H9 (cell line): ENCODE measurements around the gene RNU6-9. TPM values are rescaled to one million over a fixed set of nuclear protein-coding genes. Genes with fewer than 3 reads are reported as not detected.

ENCODE experiments used
- DNase-seq: peaks from one replicate; pipeline ENCODE4 v3.0.0-alpha.2; 2017
- H2AFZ ChIP-seq: one replicate; pipeline ENCODE4 v1.6.1; 2013; ENCODE audit warnings: mild to moderate bottlenecking, low read length, control low read depth, moderate library complexity
- H2AK5ac ChIP-seq: 2 replicates; pipeline ENCODE4 v1.6.1; 2013; ENCODE audit warnings: low read length, control low read depth, mixed read lengths; ENCODE audit not compliant: insufficient read length
- H2BK120ac ChIP-seq: one replicate; pipeline ENCODE4 v1.6.1; 2013; ENCODE audit warnings: low read depth, mild to moderate bottlenecking, low read length, control low read depth, inconsistent platforms; ENCODE audit not compliant: poor library complexity, severe bottlenecking
- H2BK12ac ChIP-seq: 2 replicates; pipeline ENCODE4 v1.6.1; 2013; ENCODE audit warnings: low read length, control low read depth, mixed read lengths, low read depth; ENCODE audit not compliant: insufficient read length
- H2BK15ac ChIP-seq: 2 replicates; pipeline ENCODE4 v1.6.1; 2013; ENCODE audit warnings: low read depth, low read length, control low read depth
- H2BK20ac ChIP-seq: one replicate; pipeline ENCODE4 v1.6.1; 2013; ENCODE audit warnings: low read depth, mild to moderate bottlenecking, low read length, control low read depth, inconsistent platforms; ENCODE audit not compliant: poor library complexity, severe bottlenecking
- H2BK5ac ChIP-seq: 2 replicates; pipeline ENCODE4 v1.6.1; 2013; ENCODE audit warnings: low read length, control low read depth, mixed read lengths; ENCODE audit not compliant: insufficient read length
- H3K14ac ChIP-seq: 2 replicates; pipeline ENCODE4 v1.6.1; 2013; ENCODE audit warnings: low read length, control low read depth; ENCODE audit not compliant: insufficient read depth
- H3K18ac ChIP-seq: 2 replicates; pipeline ENCODE4 v1.6.1; 2013; ENCODE audit warnings: low read depth, mild to moderate bottlenecking, mixed read lengths, low read length, control low read depth; ENCODE audit not compliant: insufficient read length
- H3K23ac ChIP-seq: 2 replicates; pipeline ENCODE4 v1.6.1; 2013; ENCODE audit warnings: low read length, control low read depth, mixed read lengths, low read depth; ENCODE audit not compliant: insufficient read length
- H3K23me2 ChIP-seq: 2 replicates; pipeline ENCODE4 v1.6.1; 2013; ENCODE audit warnings: low read depth, mild to moderate bottlenecking, mixed read lengths, low read length, control low read depth; ENCODE audit not compliant: insufficient read length, poor library complexity, severe bottlenecking
- H3K27ac ChIP-seq: 2 replicates; pipeline ENCODE4 v1.5.1; 2013; ENCODE audit warnings: low read length, control low read depth, mixed read lengths, low read depth; ENCODE audit not compliant: insufficient read length
- H3K27me3 ChIP-seq: 2 replicates; pipeline ENCODE4 v1.6.1; 2013; ENCODE audit warnings: low read length, control low read depth, inconsistent platforms; ENCODE audit not compliant: insufficient read depth
- H3K4ac ChIP-seq: 2 replicates; pipeline ENCODE4 v1.6.1; 2013; ENCODE audit warnings: low read depth, mild to moderate bottlenecking, control low read depth, inconsistent platforms, low read length, moderate library complexity
- H3K4me1 ChIP-seq: 2 replicates; pipeline ENCODE4 v1.6.1; 2013; ENCODE audit warnings: low read length, control low read depth, inconsistent platforms; ENCODE audit not compliant: insufficient read depth
- H3K4me2 ChIP-seq: 2 replicates; pipeline ENCODE4 v1.6.1; 2013; ENCODE audit warnings: low read length, control low read depth, mixed read lengths; ENCODE audit not compliant: insufficient read length, insufficient read depth
- H3K56ac ChIP-seq: 2 replicates; pipeline ENCODE4 v1.6.1; 2013; ENCODE audit warnings: low read depth, mild to moderate bottlenecking, mixed read lengths, low read length, control low read depth; ENCODE audit not compliant: insufficient read length
- H3K79me1 ChIP-seq: 2 replicates; pipeline ENCODE4 v1.6.1; 2013; ENCODE audit warnings: low read depth, mild to moderate bottlenecking, moderate library complexity, low read length, control low read depth, inconsistent platforms; ENCODE audit not compliant: insufficient read depth, poor library complexity, severe bottlenecking
- H3K79me2 ChIP-seq: 2 replicates; pipeline ENCODE4 v1.6.1; 2013; ENCODE audit warnings: low read length, control low read depth, inconsistent platforms; ENCODE audit not compliant: insufficient read depth
- H3K9ac ChIP-seq: 2 replicates; pipeline ENCODE4 v1.6.1; 2013; ENCODE audit warnings: low read length, control low read depth, mixed read lengths; ENCODE audit not compliant: insufficient read length; ENCODE audit errors: extremely low read depth
- H3K9me3 ChIP-seq: one replicate; pipeline ENCODE4 v1.6.1; 2013; ENCODE audit warnings: low read depth, low read length, inconsistent platforms; ENCODE audit not compliant: control insufficient read depth
- H3T11ph ChIP-seq: one replicate; pipeline ENCODE4 v1.6.1; 2013; ENCODE audit warnings: mild to moderate bottlenecking, low read length, control low read depth, inconsistent platforms
- H4K20me1 ChIP-seq: one replicate; pipeline ENCODE4 v1.6.1; 2013; ENCODE audit not compliant: control insufficient read depth, insufficient read length, insufficient read depth
- H4K5ac ChIP-seq: 2 replicates; pipeline ENCODE4 v1.6.1; 2013; ENCODE audit warnings: low read depth, mild to moderate bottlenecking, mixed read lengths, low read length, control low read depth; ENCODE audit not compliant: insufficient read length
- H4K8ac ChIP-seq: replicated peaks from 2 replicates; pipeline ENCODE4 v1.6.1; 2013; ENCODE audit warnings: low read length, control low read depth, mixed read lengths, low read depth; ENCODE audit not compliant: insufficient read length
- H4K91ac ChIP-seq: 2 replicates; pipeline ENCODE4 v1.6.1; 2013; ENCODE audit warnings: low read depth, mild to moderate bottlenecking, moderate library complexity, mixed read lengths, low read length, control low read depth; ENCODE audit not compliant: insufficient read length
- H3K27ac Mint-ChIP-seq, 3 experiments: 2 replicates in 2 of 3; 3 replicates in 1 of 3; pipeline ENCODE4 v1.8.0; 2020 to 2021; ENCODE audit warnings: mixed read lengths in 3 of 3, mild to moderate bottlenecking in 1 of 3, moderate library complexity in 1 of 3
- H3K27me3 Mint-ChIP-seq: 2 replicates; pipeline ENCODE4 v1.8.0; 2021; ENCODE audit warnings: low read depth, mild to moderate bottlenecking, moderate library complexity, mixed read lengths
- H3K36me3 Mint-ChIP-seq, 3 experiments: 2 replicates in 2 of 3; 3 replicates in 1 of 3; pipeline ENCODE4 v1.8.0; 2020 to 2021; ENCODE audit warnings: low read depth in 3 of 3, mixed read lengths in 3 of 3; ENCODE audit not compliant: insufficient read depth in 1 of 3
- H3K4me1 Mint-ChIP-seq, 2 experiments: 2 replicates each; pipeline ENCODE4 v1.8.0; 2020; ENCODE audit warnings: mixed read lengths in 2 of 2
- H3K4me3 Mint-ChIP-seq, 2 experiments: 2 replicates in 1 of 2; 3 replicates in 1 of 2; pipeline ENCODE4 v1.8.0; 2020 to 2021; ENCODE audit warnings: mild to moderate bottlenecking in 2 of 2, mixed read lengths in 2 of 2, moderate library complexity in 1 of 2
- H3K9me3 Mint-ChIP-seq, 2 experiments: 2 replicates in 1 of 2; 3 replicates in 1 of 2; pipeline ENCODE4 v1.8.0; 2020; ENCODE audit warnings: mild to moderate bottlenecking in 2 of 2, mixed read lengths in 2 of 2, moderate library complexity in 1 of 2
- WGBS: extraction: QIAGEN DNeasy Blood & Tissue Kit; methylation state at CpG from one replicate; pipeline ENCODE4 v1.1.7; 2013; ENCODE audit warnings: missing lambda C conversion rate, low lambda C conversion rate, mixed read lengths; ENCODE audit not compliant: insufficient read length; ENCODE audit errors: extremely low coverage; 5-methylcytosine and 5-hydroxymethylcytosine counted together
- total RNA-seq: library from RNA; stranded (reverse); gene quantifications from 2 replicates; pipeline ENCODE4 v1.2.1, GENCODE V29; 2021
- TF ChIP-seq, protein P1 (sequence below): fragments of 200-600 bp; sonication (generic); conservative IDR thresholded peaks from 3 replicates; pipeline ENCODE4 v1.8.0; 2021; ENCODE audit warnings: antibody characterized with exemption, mild to moderate bottlenecking

Gene RNU6-9
- total RNA-seq, 1 experiment from 2014 or later = not detected

GRCh38 chr19:858868-859843 is 34.1 kb upstream of the RNU6-9 start, which contains the start of gene CFD:
TSS of gene CFD (plus strand) at chr19:859664. CDS start at chr19:859690, 26 bp downstream.
- no CpG with 5 or more reads among the region's 24 CpGs for WGBS
- H3K4me3 Mint-ChIP-seq = peak within 1 kb of the TSS; percentile 30 to 44; a peak in 3 of 5 replicates

More at GRCh38 chr19:858868-859843, 34.1 kb upstream of the RNU6-9 start, which contains the start of gene CFD:
- Mint-ChIP-seq H3K9me3 (peaks cover 0 to 2% of the 10 kb centered on the region in 2 experiments; a peak in 1 of 5 replicates), H3K27ac (no peak within 1 kb of the TSS), H3K36me3 (no peaks in the 10 kb centered on the region), H3K4me1 (peaks cover 0 to 7% of the 10 kb centered on the region in 2 experiments; a peak in 1 of 4 replicates), H3K27me3 (peaks cover 43% of the 10 kb centered on the region)
- H3K18ac ChIP-seq = no peak within 1 kb of the TSS
- H3K9me3 ChIP-seq = no peaks in the 10 kb centered on the region
- TF ChIP-seq, protein P1, sequence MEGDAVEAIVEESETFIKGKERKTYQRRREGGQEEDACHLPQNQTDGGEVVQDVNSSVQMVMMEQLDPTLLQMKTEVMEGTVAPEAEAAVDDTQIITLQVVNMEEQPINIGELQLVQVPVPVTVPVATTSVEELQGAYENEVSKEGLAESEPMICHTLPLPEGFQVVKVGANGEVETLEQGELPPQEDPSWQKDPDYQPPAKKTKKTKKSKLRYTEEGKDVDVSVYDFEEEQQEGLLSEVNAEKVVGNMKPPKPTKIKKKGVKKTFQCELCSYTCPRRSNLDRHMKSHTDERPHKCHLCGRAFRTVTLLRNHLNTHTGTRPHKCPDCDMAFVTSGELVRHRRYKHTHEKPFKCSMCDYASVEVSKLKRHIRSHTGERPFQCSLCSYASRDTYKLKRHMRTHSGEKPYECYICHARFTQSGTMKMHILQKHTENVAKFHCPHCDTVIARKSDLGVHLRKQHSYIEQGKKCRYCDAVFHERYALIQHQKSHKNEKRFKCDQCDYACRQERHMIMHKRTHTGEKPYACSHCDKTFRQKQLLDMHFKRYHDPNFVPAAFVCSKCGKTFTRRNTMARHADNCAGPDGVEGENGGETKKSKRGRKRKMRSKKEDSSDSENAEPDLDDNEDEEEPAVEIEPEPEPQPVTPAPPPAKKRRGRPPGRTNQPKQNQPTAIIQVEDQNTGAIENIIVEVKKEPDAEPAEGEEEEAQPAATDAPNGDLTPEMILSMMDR = no peak
- no peak within 1 kb of the TSS for H3K23ac ChIP-seq
- H3K14ac ChIP-seq = peak within 1 kb of the TSS; percentile 8; the same call in 1 of the 2 replicates
- no peak within 1 kb of the TSS for H4K8ac ChIP-seq
- H3K79me2 ChIP-seq = no peaks in the 10 kb centered on the region
- H2BK15ac ChIP-seq = no peak within 1 kb of the TSS
- no peak within 1 kb of the TSS for H4K5ac ChIP-seq
- H3K79me1 ChIP-seq = no peaks in the 10 kb centered on the region
- H2AFZ ChIP-seq = no peak within 1 kb of the TSS
- no peak within 1 kb of the TSS for H3T11ph ChIP-seq
- no peak within 1 kb of the TSS for H2BK120ac ChIP-seq
- no peak within 1 kb of the TSS for H2BK5ac ChIP-seq
- no peak within 1 kb of the TSS for H3K9ac ChIP-seq
- no peak within 1 kb of the TSS for H2BK20ac ChIP-seq
- peaks cover 3% of the 10 kb centered on the region for H3K23me2 ChIP-seq
- no peak within 1 kb of the TSS for H3K27ac ChIP-seq
- H3K4me1 ChIP-seq = no peaks in the 10 kb centered on the region
- no peak for DNase-seq
- no peak within 1 kb of the TSS for H4K91ac ChIP-seq
- H2AK5ac ChIP-seq = no peak within 1 kb of the TSS
- peak within 1 kb of the TSS; percentile 22 for H3K4me2 ChIP-seq
- H3K27me3 ChIP-seq = peaks cover 3% of the 10 kb centered on the region; the same call in 1 of the 2 replicates
- H3K4ac ChIP-seq = no peak within 1 kb of the TSS
- H3K56ac ChIP-seq = no peak within 1 kb of the TSS
- H4K20me1 ChIP-seq = no peaks in the 10 kb centered on the region
- no peak within 1 kb of the TSS for H2BK12ac ChIP-seq
